ENCODE measurements around the gene LRP8.

Gene LRP8

DNA sequence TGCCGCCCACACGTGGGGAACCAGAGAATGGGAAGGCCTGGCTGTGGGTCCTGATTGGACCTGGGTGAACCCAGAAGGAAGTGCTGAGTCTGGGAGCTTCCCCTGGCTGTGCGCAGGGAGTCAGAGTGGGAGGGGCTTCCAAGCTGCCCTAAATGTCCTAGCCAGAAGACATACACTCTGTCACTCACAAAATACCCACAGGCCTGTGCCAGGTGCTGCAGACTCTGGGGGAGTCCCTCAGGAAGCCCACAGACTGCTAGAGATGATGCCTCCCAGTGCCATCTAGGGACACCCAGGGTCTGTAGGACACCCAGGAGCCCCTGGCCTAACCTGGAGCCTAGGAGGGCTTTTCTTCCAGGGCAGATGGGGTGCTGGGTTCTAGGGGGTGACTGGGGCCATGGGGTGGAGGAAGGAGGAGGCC lies 33.7 kb upstream of the LRP8 start:
- no peak for DNase-seq (ENCODE audit: extremely low read depth in 1 of 2, low read depth in 1 of 2)

DNA sequence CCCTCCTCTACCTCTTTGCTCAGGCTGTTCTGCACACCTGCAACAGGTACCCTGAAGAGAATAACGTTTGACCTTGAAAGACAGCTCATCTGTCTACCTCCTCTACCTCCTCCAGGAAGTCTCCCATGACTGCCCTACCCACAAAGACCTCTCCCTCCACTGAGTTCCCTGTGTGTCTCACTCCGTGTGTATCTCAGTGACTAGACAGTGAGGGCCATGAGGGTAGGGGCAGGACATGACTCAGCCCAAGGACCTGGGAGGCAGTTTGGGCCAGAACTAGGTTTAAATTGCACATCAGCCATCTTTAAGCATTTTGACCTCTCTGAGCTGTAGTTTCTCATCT lies 32.0 kb upstream of the LRP8 start:
- DNase-seq (ENCODE audit: extremely low read depth in 1 of 2, low read depth in 1 of 2) = no peak

- DNase-seq (ENCODE audit: extremely low read depth in 1 of 2, low read depth in 1 of 2) = no peak
These were observed 31.5 kb upstream of the LRP8 start for GRCh38 chr1:53359225-53359933.

DNA sequence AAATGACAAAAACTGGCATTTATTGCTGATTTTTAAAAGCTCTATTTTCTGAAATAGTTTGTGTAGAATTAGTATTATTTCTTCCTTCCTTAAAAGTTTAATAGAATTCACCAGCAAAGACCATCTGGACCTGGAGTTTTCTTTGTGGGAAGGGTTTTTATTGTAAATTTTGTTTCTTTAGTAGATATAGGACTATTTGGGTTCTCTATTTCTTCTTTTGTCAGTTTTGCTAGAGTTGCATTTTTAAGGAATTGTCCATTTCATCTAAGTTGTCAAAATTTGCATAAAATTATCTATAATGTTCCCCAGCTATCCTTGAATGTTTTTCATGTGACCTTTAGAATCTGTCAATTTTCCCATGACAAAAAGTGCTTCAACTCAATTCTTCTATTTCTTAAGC lies 28.8 kb upstream of the LRP8 start:
- no peak for DNase-seq (ENCODE audit: extremely low read depth in 1 of 2, low read depth in 1 of 2)

- no peak for DNase-seq (ENCODE audit: extremely low read depth in 1 of 2, low read depth in 1 of 2)
These were observed 26.2 kb upstream of the LRP8 start for GRCh38 chr1:53354119-53354518.

GRCh38 chr1:53352561-53352960 lies 24.7 kb upstream of the LRP8 start:
- no peak for DNase-seq (ENCODE audit: extremely low read depth in 1 of 2, low read depth in 1 of 2)

- no peak for DNase-seq (ENCODE audit: extremely low read depth in 1 of 2, low read depth in 1 of 2)
These were observed 23.2 kb upstream of the LRP8 start for GRCh38 chr1:53350853-53351767.

GRCh38 chr1:53349968-53350852 lies 22.3 kb upstream of the LRP8 start:
- no peak for DNase-seq (ENCODE audit: extremely low read depth in 1 of 2, low read depth in 1 of 2)

GRCh38 chr1:53349369-53349835 lies 21.5 kb upstream of the LRP8 start:
- DNase-seq (ENCODE audit: extremely low read depth in 1 of 2, low read depth in 1 of 2) = no peak

GRCh38 chr1:53348486-53349368 lies 20.9 kb upstream of the LRP8 start:
- DNase-seq (ENCODE audit: extremely low read depth in 1 of 2, low read depth in 1 of 2) = no peak

- no peak for DNase-seq (ENCODE audit: extremely low read depth in 1 of 2, low read depth in 1 of 2)
These were observed 18.9 kb upstream of the LRP8 start for GRCh38 chr1:53346814-53347176.

GRCh38 chr1:53345996-53346813 lies 18.3 kb upstream of the LRP8 start:
- no peak for DNase-seq (ENCODE audit: extremely low read depth in 1 of 2, low read depth in 1 of 2)

DNA sequence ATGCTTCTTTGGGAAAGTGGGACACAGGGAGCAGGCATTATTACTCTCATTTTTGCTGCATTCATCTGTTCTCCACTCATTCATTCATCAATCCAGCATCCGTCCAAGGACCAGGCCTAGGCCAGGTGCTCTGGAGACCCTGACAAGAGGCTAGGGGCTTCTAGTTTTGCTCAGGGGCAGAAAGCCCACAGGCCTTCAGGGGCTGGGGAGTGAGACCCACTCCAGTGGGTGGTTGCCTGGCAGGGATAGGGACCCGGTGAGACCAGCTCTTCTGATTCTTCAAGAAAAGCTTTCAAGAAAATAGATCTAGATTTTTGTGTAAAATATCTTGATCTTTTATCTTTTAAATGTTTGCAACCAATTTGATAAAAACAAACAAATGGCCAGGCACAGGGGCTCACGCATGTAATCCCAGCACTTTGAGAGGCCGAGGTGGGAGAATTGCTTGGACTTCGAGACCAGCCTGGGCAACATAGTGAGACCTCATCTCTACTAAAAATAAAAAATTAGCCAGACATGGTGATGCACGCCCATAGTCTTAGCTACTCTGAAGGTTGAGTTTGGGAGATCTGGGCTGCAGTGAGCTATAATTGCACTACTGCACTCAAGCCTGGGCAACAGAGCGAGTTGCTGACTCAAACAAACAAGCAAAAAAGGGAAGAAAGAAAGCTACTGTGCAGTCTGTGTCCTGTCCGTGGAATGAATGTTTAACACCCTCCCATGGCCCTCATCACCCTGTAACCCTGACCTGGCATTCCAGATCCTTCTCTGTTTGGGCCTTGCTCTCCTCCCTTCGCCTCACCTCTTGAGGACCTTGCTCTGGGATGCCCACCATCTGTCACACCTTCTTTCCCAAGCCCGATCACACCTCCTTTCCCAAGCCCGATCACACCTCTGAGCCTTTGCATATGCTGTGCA lies 17.3 kb upstream of the LRP8 start:
- DNase-seq (ENCODE audit: extremely low read depth in 1 of 2, low read depth in 1 of 2) = no peak

- no peak for DNase-seq (ENCODE audit: extremely low read depth in 1 of 2, low read depth in 1 of 2)
These were observed 16.2 kb upstream of the LRP8 start for GRCh38 chr1:53343831-53344668.

DNA sequence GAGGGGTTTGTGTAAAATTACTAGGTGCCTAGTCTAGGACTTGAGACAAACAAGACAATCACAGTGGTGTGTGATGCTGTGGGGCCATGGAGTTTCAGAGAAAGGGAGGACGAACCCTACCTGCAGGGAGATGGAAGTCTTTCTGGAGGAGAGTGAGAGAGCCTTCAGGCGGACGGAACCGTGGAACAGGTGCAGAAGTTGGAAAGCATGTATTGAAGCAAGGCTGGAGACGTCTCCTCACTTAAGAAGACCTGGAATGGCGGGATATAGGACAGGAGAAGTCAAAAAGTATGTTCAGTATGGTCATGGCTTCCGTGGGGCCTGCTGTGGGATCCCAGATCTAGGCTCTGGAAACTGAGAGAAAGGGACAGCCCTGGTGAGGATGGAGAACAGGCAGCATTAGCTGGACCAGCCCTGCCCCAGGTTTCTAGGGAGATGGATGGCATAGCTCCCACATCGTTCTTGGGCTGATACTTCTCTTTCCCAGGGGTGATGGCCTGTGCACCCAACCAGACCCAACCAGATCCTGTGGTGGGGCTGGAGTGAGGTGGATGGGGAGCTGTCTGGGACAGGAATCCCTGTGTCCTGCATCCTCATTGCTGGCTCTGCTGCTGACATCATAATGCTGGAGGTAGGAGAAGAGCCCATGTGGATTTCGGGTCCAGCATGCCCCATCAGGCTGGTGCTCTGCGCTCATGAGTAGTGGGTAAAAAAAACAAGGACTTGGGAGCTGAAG lies 15.0 kb upstream of the LRP8 start:
- no peak for DNase-seq (ENCODE audit: extremely low read depth in 1 of 2, low read depth in 1 of 2)

GRCh38 chr1:53341961-53342707 lies 14.3 kb upstream of the LRP8 start:
- DNase-seq (ENCODE audit: extremely low read depth in 1 of 2, low read depth in 1 of 2) = no peak

All from activated CD8-positive, alpha-beta memory T cell treated with anti-CD3 and anti-CD28 coated beads for 1 hour (primary cell).